ENCODE data around the gene KDM2A.

Gene KDM2A

DNA sequence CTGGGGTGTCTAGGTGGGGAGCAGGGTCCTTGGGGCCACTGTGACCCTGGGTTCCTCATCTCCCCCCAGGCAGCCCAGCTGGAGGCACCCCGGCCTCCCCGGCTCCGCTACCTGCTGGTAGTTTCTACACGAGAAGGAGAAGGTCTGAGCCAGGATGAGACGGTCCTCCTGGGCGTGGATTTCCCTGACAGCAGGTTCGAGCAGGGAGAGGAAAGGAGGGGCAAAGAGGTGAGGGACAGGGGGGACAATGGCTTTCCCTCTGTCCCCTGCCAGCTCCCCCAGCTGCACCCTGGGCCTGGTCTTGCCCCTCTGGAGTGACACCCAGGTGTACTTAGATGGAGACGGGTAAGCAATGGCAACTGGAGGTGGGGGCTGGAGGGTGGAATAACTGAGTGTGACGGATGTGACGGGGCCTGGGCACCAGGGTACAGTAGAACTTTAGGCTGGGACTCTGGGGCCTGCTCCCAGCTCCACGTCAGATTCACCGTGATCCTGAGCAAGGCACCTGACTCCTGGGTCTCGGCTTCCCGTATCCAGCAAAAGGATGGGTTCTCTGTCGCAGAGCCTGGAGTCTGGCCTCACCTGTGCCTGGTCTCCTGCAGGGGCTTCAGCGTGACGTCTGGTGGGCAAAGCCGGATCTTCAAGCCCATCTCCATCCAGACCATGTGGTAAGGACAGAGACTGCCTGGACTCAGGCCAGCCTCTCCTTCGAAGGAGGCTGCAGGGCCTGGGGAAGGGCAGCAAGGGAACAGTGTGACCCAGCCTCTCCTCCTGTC is 187.9 kb downstream of the KDM2A start:
- no peak for DNase-seq

DNA sequence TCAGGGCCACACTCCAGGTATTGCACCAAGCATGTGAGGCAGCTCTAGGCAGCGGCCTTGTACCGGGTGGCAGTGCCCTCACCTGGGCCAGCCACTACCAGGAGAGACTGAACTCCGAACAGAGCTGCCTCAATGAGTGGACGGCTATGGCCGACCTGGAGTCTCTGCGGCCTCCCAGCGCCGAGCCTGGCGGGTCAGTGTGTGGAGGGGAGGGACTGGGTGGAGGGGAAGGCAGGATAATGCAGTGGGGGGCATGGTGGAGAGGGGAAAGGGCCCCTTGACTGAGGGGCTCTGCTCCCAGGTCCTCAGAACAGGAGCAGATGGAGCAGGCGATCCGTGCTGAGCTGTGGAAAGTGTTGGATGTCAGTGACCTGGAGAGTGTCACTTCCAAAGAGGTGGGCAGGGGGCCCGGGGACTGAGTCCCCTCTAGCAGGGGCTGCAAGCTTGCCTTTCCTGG is 188.5 kb downstream of the KDM2A start:
- no peak for DNase-seq

Measured in stimulated activated naive CD4-positive, alpha-beta T cell treated with Interleukin-2 at 50 U/mL for 16 hours (primary cell).